SKM-1 treated with dmso at 0.1 percent for 144 hours (cell line): ENCODE data around the gene KIF18B.

Source experiments
- DNase-seq: peaks from one replicate; lab custom pipeline; 2025; ENCODE audit not compliant: unreplicated experiment; lab: John Stamatoyannopoulos, UW

The KIF18B gene

DNA sequence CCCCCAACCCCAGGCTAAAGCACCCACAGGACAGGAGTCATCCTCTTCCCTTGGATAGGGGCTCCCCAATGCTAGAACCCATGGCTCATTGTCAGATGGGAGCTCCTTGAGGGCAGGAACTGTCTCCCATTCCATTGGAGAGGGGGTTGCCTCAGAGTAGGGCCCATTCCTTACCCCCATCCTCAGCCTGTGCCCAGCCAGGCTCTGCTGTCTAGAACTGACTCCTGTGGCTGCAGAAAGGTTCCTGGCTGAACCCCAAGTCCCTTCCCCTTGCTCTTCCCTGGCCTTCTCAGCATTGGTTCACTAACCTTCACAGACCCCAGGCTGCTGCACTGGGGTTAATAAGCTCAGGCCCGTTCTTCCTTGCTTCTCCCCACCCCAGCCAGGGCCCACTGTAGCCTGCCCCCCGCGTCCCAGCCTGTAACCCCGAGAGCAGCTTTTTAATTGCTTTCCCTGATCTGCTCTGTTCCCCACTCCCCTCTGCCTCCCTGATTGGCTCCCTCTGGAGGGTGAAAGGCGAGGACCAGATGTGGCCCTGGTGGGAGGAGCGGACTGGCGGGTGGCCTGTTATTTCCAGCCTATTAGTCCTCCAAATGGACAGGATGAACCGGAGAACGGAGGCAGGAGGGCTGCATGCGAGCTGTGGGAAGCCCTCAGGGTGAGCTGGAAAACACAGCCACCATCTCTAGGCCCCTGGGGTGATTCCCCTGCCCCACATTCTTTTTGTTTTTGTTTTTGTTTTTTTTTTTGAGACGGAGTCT is 26.3 kb downstream of the KIF18B start:
- DNase-seq: no peak

DNA sequence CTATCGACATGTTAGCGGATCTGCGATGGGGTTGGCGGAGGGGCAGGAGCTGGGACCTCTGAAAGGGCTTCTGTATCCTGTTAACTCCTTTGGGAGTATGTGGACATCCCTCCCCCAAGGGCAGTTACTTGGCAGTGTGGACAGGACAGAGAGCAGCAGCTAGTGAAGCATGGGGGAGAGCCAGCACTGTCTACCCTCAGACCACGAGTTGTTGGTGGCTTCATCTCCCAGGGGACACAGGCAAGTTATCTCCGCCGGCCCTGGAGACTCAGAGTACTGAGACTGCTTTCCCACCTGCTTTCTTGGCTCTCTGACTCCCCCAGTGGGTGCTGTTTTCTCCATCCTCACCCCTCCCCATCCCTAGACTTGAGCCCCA is 27.0 kb downstream of the KIF18B start:
- DNase-seq: no peak

DNA sequence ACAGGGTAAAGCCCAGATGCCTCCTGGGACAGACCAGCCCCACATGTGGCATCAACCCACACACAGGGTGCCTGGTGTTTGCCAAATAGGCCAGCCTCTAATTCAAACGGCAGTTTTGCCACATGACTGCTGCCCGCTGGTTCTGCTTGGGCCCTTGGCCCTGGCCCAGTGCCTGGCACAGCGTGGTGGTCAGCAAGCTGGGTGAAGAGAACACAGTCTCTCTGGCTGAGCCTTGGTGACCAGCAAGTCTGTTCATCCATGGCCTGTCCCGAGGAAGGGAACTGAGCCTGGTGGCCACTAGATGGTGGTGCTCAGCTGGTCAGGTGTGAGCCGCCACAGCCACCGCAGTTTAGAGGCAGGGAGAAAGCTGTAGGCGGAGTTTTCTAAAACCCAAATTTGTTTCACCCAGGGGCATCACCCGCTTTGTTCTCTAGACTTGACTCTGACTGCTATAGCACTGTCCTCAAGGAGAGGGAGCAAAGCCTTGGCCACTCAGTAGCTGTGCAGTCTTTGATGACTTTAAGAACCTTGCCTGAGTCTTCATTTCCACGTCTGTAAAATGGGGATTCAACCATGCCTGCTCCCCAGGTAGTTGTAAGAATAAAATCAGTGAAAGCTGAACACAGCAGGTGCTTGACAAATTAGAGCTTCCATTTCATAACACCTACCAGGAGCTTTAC is 27.5 kb downstream of the KIF18B start:
- peak; percentile 65 for DNase-seq

DNA sequence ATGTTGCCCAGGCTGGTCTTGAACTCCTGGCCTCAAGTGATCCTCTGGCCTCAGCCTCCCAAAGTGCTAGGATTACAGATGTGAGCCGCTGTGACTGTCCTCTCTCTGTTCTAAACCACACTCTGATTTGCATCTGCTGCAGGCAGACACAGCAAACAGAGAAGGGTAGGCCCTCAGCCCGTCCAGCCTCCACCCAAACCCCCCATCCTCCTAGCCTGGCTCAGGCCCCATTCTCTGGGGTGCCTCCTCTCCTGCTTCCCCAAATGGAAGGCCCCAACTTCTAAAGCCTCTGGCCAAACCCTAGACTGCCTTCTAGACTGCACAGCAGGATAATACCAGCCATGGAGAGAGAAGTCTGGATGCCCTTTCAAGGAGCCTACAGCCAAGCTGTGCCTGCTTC is 28.2 kb downstream of the KIF18B start:
- no peak for DNase-seq

DNA sequence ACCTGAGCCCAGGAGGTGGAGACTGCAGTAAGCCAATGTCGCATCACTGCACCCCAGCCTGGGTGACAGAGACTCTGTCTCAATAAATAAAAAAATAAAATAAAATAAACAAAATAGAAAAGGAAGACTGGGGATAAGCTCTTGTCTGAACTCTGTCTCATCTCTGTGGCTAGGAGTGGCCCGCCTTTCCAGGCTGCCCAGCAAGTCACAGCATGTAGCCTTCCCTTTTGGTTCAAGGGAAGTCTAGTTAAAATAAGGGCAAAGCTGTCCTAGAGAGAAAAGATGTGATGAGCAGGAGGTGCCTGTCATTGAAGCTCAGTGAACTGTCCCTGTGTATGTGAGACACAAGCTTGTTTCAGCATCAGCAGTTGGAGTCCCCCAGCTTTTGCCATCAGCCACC is 29.6 kb downstream of the KIF18B start:
- DNase-seq: no peak

DNA sequence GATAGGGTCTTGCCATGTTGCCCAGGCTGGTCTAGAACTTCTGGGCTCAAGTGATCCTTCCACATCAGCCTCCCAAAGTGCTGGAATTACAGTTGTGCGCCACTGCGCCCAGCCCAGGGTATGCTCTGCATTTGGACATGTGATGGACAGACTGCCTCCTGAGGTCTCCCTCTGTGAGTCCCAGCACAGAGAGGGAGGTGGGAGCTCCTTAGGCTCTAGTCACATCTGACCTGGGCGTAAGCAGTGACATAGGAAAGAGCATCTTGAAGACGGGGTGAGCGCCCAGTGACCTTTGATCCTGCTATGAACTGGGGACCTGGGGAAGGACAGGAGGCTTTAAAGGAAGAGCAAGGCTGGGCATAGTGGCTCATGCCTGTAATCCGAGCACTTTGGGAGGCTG is 30.1 kb downstream of the KIF18B start:
- no peak for DNase-seq

DNA sequence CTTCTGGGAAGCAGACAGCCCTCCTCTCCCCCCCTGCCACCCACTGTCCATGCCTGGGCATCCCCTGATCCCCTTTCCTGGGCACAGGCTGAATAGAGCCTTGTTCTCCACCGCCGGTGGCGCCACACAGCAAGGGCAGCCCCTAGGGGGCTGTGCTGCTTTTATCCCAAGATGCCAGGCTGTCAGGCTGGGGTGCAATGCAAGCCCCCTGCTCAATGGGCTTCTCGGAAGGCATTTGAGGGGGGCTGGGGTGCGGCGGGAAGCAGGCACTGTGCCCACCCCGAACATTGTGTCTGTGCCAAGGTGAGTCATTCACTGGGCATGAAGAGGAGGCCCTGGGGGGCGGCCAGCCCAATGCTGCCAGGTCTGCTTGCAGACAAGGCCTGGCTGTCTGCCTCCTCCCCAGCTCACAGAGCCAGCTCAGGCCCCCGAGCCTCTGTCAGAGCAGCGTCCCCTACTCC is 30.8 kb downstream of the KIF18B start:
- DNase-seq: no peak

DNA sequence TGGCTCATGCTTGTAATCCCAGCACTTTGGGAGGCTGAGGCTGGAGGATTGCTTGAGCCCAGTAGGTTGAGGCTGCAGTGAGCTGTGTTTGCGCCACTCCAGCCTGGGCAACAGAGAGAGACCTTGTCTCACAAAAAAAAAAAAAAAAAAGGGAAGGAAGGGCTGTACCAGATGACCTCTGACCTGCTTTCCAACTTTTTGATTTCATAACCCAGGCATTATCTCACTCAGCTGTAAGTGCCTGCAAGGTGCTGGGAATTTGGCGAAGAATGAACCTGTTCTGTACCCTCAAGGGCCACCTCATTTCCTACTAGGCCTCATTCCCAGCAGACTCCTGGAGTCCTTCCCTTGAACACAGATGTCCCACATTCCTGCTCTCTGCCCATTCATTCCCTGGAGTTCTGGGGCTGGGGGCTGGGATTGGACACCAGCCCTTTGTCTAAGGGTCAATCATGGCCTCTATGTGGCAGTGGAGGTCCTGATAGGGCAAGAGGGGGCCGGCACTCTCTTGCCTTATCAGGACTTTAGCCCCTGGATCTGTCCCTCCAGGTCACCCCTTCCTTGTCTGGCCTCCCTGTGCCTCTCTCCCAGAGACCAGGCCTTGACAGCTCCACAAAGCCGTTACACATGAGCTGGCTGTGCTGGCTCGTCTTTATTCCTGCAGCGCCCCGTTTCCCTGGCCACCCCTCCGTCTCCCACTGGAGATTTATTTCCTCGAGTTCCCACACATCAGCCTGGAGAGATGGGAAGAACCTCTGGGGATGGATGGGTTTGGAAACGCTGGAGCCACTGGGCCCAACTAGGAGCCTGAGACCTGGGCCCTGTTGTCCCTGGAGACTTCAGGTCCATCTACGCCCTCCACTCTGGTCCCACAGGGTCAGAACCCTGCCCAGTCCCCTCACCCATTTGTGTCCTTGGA is 31.5 kb downstream of the KIF18B start:
- DNase-seq: peak; percentile 48

DNA sequence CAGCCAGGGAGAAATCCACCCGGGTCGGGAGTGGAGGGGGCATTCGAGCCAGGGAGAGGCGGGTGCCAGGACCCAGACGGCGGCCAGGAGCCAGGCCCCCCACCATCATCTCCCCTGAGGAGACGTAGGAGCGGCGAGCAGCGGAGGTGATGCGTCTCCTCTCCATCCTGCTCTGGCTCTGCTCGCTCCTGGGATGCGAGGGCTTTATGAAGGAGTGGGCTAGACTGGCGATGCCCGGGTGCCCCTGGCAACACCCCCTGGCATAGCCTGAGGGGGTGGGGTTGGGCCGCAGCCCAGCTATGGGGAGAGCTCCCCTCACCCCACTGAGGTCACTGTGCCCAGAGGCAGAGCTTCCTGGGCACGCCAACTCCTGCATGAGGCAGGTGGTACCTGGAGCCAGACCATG is 32.2 kb downstream of the KIF18B start, which contains the start of gene GFAP:
GFAP (minus strand) TSS at position 180 of the 406 bp plus-strand sequence; CDS start at position 166, 14 bp downstream.
- no peak for DNase-seq

DNA sequence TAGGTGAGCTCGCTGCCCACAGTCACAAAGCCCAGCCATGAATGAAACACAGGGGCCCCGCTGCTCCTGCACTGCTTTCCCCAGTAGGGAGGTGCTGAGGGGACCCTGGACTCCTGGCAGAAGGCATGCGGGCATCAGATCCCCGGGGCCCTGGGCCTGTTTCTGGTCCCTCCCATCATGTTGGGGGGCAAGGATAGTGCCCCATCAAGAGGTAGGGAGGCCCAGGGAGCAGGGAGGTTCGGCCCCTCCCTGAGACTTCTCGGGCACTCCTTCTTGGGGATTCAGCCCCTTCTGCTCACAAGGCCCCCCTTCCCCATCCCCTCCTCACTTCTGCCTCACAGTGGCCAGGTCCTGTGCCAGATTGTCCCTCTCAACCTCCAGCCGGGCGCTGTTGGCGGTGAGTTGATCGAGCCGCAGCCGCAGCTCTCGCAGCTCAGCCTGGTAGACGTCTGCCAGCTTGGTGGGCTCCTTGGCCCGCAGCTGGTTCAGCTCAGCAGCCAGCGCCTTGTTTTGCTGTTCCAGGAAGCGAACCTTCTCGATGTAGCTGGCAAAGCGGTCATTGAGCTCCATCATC is 32.8 kb downstream of the KIF18B start:
- DNase-seq: no peak

DNA sequence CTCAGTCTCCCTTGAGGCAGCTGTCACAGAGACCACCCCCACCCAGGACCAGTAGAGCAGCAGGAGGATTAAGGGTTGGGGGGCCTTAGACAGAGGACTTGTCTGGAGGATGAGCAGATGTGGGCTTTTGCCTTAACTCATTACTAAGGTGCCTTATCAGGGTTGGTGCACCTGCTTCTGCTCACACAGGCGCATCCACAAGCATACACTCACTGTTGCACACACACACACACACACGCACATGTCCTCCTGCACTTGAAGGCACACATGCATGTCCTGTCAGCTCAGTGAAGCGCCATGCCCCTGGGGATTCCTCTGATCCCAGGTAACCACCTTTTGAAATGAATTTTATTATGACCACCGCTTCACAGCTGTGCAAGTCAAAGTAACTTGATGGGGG is 33.4 kb downstream of the KIF18B start:
- DNase-seq: no peak

DNA sequence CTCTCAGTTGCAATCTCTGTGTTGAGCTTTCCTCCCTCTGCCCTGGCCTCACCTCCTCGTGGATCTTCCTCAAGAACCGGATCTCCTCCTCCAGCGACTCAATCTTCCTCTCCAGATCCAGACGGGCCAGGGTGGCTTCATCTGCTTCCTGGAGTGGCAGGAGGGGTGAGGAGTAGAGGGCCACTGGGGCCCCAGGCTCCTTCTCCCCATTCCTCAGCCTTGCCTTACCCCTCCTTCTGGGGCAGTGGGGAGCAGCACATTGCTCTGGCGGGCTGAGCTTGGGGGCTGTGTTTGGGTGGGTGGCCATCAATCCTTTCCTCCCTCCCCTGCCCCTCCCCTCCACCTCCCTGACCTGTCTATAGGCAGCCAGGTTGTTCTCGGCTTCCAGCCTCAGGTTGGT is 33.9 kb downstream of the KIF18B start:
- DNase-seq: no peak

DNA sequence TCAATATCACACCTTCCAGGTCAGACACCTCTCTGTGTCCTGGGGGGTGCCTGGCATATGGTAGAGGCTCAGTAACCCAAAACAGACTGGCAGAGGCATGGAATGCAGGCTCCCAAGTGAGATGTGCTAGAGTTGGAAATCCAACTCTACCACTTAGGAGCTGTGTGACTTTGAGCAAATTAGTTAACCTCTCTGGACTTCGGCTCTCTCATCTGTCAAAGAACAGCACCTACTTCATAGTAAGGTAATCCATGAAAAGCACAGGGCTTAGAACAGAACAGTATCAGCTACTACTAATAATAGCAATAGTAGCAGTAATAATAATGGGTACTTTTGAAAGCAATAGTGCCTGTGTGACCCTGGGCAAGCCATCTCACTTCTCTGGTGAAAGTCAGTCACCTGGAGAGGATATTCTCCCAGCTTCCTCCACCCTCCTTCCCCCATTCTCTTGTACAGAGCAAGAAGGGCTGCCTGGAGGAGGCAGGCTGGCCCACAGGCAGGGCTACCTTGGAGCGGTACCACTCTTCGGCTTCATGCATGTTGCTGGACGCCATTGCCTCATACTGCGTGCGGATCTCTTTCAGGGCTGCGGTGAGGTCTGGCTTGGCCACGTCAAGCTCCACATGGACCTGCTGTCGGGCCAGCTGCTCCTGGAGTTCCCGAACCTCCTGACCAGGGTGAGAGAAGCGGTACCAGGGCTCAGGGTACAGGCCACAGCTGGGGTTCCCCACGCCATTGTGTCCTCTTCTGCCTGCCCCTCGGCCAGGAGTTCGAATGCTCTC is 34.6 kb downstream of the KIF18B start:
- DNase-seq: no peak

DNA sequence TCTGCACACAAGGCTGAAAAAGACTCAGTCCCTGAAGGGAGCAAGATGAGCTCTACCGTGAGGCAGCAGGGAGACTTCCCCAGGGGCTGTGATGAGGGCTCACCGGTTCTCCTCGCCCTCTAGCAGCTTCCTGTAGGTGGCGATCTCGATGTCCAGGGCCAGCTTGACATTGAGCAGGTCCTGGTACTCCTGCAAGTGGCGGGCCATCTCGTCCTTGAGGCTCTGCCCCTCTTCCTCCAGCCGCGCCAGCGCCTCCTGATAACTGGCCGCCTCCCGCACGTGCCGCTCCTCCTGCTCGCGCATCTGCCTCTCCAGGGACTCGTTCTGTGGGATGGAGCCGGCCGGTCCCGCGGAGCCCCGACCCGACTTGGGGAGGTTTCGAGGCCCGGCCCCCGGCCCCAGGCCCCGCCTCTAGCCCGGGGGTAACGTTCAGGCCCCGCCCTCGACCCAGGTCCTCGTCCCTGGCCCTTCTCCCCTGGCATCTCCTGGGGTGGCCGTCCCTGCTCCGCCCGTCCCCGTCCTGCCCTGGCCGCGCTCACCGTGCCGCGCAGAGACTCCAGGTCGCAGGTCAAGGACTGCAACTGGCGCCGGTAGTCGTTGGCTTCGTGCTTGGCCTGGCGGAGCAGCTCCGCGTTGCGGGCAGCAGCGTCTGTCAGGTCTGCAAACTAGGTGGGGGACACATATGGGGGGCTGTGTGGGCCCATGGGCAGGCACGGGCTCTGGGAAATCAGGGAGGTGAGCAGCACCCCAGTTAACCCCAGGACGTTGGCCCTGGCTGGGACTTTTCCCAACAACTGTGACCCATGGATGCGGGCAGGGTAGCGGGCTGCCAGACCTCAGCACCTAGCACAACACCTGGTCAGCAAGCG is 36.2 kb downstream of the KIF18B start:
- DNase-seq: peak; percentile 30

DNA sequence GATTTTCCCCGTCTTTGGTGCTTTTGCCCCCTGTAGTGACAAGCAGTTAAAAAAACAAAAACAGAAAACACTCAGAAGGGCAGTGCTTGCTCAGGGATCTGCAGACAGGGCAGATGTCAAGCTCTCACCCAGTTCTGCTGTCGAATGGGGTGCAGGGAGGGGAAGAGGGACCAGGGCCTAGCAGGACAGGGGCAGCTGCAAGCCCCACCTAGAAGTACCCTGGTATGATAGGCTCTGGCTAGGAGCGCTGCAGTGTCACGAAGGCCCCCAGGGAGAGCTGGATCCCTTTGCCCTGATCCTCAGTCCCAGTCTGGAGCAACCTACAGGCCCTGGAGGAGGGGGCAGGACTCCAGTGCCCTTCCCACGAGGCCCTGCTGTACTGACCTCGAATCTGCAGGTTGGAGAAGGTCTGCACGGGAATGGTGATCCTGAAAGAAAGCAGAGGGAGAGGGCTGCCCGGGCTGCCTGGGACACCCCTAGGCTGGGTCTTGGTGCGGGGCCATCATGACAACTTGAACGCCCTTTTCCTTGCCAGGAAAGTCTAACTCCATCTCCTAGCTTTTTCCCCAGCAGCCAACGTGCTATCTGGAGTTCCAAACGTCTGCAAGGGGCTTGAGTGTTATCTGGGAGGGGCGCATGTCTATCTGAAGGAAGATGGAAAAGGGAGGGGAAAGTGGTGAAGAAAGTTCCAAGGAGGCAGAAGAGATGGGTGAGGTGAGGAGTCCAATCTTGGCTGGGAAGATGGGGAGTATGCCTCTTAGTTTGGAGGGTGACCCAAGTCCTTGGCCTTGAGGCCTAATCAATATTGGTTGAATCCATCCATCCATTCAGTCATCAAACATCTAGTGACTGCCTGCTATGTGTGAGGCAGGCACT is 37.1 kb downstream of the KIF18B start:
- no peak for DNase-seq

DNA sequence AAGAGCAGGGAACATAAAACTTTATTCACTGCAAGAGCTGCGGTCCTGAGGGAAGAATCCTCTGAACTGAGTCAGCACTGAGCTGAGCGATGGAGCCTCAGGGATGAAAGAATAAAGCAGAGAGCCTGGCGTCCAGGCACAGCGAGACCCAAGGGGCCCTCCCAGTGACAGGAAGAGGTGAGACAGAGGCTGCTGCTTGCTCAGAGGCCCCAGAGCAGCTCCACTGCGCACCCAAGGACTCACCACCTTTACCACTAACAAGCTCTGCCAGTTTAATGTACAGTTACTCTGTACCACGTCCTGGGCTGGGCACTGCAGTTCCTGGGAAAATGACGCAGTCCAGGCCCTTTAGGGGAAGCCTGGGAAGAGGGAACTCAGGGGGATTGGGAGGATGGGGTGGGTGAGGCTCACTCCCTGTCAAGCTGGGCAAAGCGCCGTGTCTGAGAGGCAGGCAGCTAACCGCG is 37.9 kb downstream of the KIF18B start:
- no peak for DNase-seq

DNA sequence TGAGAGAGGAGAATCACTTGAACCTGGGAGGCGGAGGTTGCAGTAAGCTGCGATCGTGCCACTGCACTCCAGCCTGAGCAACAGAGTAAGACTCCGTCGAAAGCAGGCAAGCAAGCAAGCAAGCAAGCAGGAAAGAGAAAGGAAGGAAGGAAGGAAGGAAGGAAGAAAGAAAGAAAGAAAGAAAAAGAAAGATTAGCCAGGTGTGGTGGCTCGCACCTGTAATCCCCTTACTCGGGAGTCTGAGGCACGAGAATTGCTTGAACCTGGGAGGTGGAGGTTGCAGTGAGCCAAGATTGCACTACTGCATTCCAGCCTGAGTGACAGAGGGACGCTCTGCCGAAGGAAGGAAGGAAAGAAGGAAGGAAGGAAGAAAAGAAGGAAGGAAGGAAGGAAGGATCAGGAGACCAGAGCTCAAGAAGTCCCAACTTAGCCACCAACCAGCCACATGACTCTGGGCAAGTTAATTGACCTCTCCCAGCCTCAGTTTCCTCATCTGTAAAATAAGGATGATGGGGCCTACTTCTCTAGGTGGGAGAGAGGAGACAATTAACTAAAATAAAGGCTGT is 38.7 kb downstream of the KIF18B start:
- no peak for DNase-seq
